ENCODE measurements around the gene FBXW12.

FBXW12 gene

DNA sequence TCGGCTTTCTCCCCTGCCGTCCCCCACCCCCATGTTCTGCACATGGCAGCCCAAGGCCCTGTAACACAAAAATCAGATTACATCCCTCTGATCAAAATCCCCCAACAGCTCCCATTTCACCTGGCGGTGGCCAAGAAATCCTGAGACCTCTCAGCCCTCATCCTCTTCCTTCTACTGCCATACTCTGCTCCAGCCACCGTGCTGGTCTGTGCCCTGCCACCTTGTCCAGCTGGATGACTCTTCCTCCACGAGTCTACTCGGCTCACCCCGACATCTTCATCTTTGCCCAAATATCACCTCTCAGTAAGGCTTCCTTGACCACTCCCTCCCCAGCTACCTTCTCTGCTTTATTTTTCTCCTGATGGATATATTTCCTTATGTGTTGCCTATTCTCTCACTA, 64.8 kb downstream of the FBXW12 start:
- no peak for DNase-seq

DNA sequence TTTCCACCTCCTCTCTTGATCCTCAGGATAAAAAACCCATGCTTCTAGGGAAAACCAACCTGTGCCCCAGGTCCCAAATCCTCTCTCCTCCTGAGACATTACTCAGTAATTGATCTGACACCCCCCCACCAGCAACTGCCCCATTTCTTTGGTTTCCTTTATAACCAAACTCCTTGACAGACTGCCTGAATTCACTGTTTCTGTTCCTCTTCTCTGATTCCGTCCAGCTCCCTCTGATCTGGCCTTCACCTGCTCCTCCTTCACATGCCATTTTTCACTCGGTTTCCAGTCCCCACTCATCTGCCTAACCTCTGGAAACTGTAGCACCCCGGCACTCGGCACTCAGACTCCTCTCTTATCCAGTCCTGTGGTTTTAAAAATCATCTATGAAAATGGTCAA, 65.8 kb downstream of the FBXW12 start:
- DNase-seq: no peak

DNA sequence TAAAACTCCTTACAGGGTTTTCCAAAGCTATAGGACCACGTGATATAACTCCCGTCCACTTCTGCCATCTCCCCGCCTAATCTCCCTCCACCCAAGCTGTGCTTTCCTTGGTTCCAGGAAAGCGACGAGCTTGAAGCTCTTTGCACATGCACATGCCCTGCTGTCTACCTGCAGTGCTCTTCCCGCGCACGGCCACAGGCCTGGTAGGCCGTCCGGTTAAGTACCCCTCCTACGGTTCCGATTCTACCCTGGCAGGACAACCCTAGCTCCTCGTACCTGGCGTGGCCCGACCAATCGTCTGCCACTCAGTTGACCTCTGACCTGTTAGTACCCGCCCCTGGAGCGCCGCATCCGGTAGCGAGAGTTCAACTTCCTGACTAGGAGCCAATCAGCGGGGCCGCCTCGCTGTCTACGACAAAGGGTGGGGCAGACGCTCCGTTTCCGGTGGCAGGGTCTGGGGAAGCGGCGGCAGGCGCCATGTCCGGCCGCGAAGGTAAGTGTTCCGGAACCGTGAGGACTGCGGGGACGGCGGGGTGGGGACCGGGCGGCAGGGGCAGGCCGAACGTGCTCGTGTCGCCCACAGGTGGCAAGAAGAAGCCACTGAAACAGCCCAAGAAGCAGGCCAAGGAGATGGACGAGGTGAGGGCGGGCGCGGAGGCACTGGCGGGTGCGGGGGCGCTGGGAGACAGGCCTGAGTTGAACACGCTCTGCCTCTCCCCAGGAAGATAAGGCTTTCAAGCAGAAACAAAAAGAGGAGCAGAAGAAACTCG, 68.0 kb downstream of the FBXW12 start, which contains the start of the genes CCDC51 and TMA7:
CCDC51 (minus strand) TSS at position 300 of the 770 bp plus-strand sequence. CDS start 4,991 bp downstream, outside the sequence.
TMA7 (plus strand) TSS at position 438 of the 770 bp plus-strand sequence; CDS start at position 478, 40 bp downstream.
- DNase-seq: peak; percentile 86

DNA sequence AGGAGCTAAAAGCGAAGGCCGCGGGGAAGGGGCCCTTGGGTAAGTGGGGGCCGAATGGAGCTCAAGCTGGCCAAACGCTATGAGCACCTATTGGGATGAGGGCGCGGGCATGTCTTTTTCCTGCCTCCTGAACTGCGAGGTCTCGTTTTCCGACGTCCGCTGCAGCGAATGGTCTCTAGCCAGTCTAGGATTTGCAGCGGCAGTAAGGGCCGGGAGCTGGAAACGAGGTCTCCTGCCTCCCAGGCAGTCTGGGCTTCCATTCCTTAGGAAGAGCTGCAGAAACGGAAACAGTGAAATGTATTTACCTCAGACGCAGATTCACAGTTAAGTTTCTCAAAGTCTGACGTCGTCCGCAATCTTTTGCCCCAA, 68.6 kb downstream of the FBXW12 start:
- no peak for DNase-seq

DNA sequence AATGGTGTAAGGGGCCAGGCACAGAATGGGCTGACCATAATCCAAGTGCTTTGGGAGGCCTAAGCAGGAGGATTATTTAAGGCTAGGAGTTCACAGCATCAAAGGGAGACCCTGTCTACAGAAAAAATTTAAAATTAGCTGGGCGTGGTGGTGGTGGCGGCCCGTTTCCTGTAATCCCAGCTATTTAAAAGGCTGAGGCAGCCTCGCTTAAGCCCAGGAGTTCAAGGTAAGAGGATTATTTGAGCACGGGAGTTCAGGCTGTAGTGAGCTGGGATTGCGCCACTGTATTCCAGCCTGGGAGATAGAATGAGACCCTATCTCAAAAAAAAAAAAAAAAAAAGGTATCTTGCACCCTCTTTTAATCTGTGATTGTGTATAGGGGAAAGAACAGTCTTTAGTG, 69.9 kb downstream of the FBXW12 start:
- DNase-seq: no peak

Measured in NCI-H524 treated with DMSO at 0.1 percent for 48 hours (cell line).